Liver (tissue), 9 donors: ENCODE results near the gene PRICKLE3. TPM values are rescaled to one million over a fixed set of nuclear protein-coding genes. Genes with fewer than 3 reads are reported as not detected.

Experiments
- DNase-seq: peaks from one replicate; pipeline ENCODE4 v3.0.0-alpha.2; 2017; ENCODE audit warnings: low spot score
- H3K27ac ChIP-seq, 2 donors: one replicate each; pipeline ENCODE4 v1.7.0; 2013; ENCODE audit warnings: inconsistent platforms in 2 of 2, low read length in 2 of 2, control low read depth in 1 of 2, low read depth in 1 of 2, mild to moderate bottlenecking in 1 of 2
- H3K27me3 ChIP-seq, 4 donors: one replicate each; pipeline versions ENCODE4 v1.6.1 to v1.7.0; 2013; ENCODE audit warnings: low read length in 3 of 4, inconsistent platforms in 1 of 4, mild to moderate bottlenecking in 1 of 4, moderate library complexity in 1 of 4; ENCODE audit not compliant: control insufficient read depth in 4 of 4, insufficient read depth in 4 of 4
- H3K36me3 ChIP-seq, 4 donors: one replicate each; pipeline versions ENCODE4 v1.6.1 to v1.7.0; 2013; ENCODE audit warnings: low read length in 3 of 4, mild to moderate bottlenecking in 3 of 4, low read depth in 1 of 4, moderate library complexity in 1 of 4; ENCODE audit not compliant: control insufficient read depth in 4 of 4, insufficient read depth in 3 of 4
- H3K4me1 ChIP-seq, 4 donors: one replicate each; pipeline versions ENCODE4 v1.6.1 to v1.7.0; 2013; ENCODE audit warnings: low read length in 3 of 4, mild to moderate bottlenecking in 3 of 4, moderate library complexity in 1 of 4; ENCODE audit not compliant: control insufficient read depth in 4 of 4, insufficient read depth in 4 of 4
- H3K4me3 ChIP-seq, 3 donors: one replicate each; pipeline versions ENCODE4 v1.6.1 to v1.7.0; 2013; ENCODE audit warnings: low read length in 3 of 3, control low read depth in 1 of 3, low read depth in 1 of 3, mild to moderate bottlenecking in 1 of 3
- H3K9ac ChIP-seq, 2 donors: one replicate each; pipeline ENCODE4 v1.7.0; 2013; ENCODE audit warnings: low read length in 2 of 2, mild to moderate bottlenecking in 2 of 2, moderate library complexity in 2 of 2, control low read depth in 1 of 2, low read depth in 1 of 2
- H3K9me3 ChIP-seq, 4 donors: one replicate each; pipeline versions ENCODE4 v1.6.1 to v1.7.0; 2013; ENCODE audit warnings: low read length in 3 of 4; ENCODE audit not compliant: control insufficient read depth in 4 of 4
- EGR1 ChIP-seq, 2 donors: IDR thresholded peaks; 2 replicates each; pipeline ENCODE4 v1.6.1; 2016 to 2018; ENCODE audit warnings: antibody characterized with exemption in 2 of 2, low read depth in 2 of 2
- FOXA1 ChIP-seq: IDR thresholded peaks from 2 replicates; pipeline ENCODE4 v1.6.1; 2016; ENCODE audit warnings: antibody characterized with exemption
- FOXA2 ChIP-seq: IDR thresholded peaks from 2 replicates; pipeline ENCODE4 v1.6.1; 2016; ENCODE audit warnings: antibody characterized with exemption
- GABPA ChIP-seq, 2 donors: IDR thresholded peaks in 1 of 2; conservative IDR thresholded peaks in 1 of 2; 2 replicates each; pipeline ENCODE4 v1.6.1; 2016; ENCODE audit warnings: antibody characterized with exemption in 2 of 2, mild to moderate bottlenecking in 1 of 2, moderate library complexity in 1 of 2
- HNF4A ChIP-seq, 2 donors: conservative IDR thresholded peaks; 2 replicates each; pipeline ENCODE4 v1.6.1; 2016; ENCODE audit warnings: antibody characterized with exemption in 2 of 2, mild to moderate bottlenecking in 2 of 2
- HNF4G ChIP-seq: IDR thresholded peaks from 2 replicates; pipeline ENCODE4 v1.6.1; 2016; ENCODE audit warnings: antibody characterized with exemption
- JUND ChIP-seq, 2 donors: IDR thresholded peaks; 2 replicates each; pipeline ENCODE4 v1.6.1; 2016; ENCODE audit warnings: antibody characterized with exemption in 2 of 2
- MAX ChIP-seq: IDR thresholded peaks from 2 replicates; pipeline ENCODE4 v1.6.1; 2016; ENCODE audit warnings: antibody characterized with exemption
- NR2F2 ChIP-seq: IDR thresholded peaks from 2 replicates; pipeline ENCODE4 v1.6.1; 2016; ENCODE audit warnings: antibody characterized with exemption
- RAD21 ChIP-seq, 2 donors: IDR thresholded peaks; 2 replicates each; pipeline ENCODE4 v1.6.1; 2016; ENCODE audit warnings: antibody characterized with exemption in 2 of 2, mild to moderate bottlenecking in 2 of 2
- RXRA ChIP-seq, 2 donors: IDR thresholded peaks; 2 replicates each; pipeline ENCODE4 v1.6.1; 2017 to 2018; ENCODE audit warnings: antibody characterized with exemption in 2 of 2, mild to moderate bottlenecking in 1 of 2
- SP1 ChIP-seq: IDR thresholded peaks from 2 replicates; pipeline ENCODE4 v1.6.1; 2018; ENCODE audit warnings: antibody characterized with exemption, mild to moderate bottlenecking
- TAF1 ChIP-seq: conservative IDR thresholded peaks from 2 replicates; pipeline ENCODE4 v1.6.1; 2016; ENCODE audit warnings: antibody characterized with exemption, mild to moderate bottlenecking
- YY1 ChIP-seq: IDR thresholded peaks from 2 replicates; pipeline ENCODE4 v1.6.1; 2016; ENCODE audit warnings: antibody characterized with exemption, mild to moderate bottlenecking
- WGBS: extraction: QIAGEN DNeasy Blood & Tissue Kit; methylation state at CpG from one replicate; pipeline ENCODE4 v1.1.7; 2013; 5-methylcytosine and 5-hydroxymethylcytosine counted together
- polyA plus RNA-seq, 2 donors: library from polyadenylated mRNA; stranded (reverse) in 1 of 2; unstranded in 1 of 2; fragments of 200-250 nt in 1 of 2; fragments of >200 nt in 1 of 2; fragmentation: Nextera tagmentation in 1 of 2; extraction: Ambion mirVana in 1 of 2; gene quantifications; one replicate each; pipeline versions ENCODE4 v1.2.1 to v1.2.3, GENCODE V29; 2013 to 2015
- total RNA-seq, 2 donors: library from RNA; depleted of rRNA; stranded (reverse); fragments of >200 nt; gene quantifications; one replicate each; pipeline ENCODE4 v1.2.3, GENCODE V29; 2014
- TF ChIP-seq, protein P1 (sequence below): IDR thresholded peaks from 2 replicates; pipeline ENCODE4 v1.6.1; 2016; ENCODE audit warnings: antibody characterized with exemption
- TF ChIP-seq, protein P2 (sequence below): IDR thresholded peaks from 2 replicates; pipeline ENCODE4 v1.6.1; 2016; ENCODE audit warnings: antibody characterized with exemption
- TF ChIP-seq, protein P3 (sequence below): fragments of 150-350 bp; IDR thresholded peaks from 2 replicates; pipeline ENCODE4 v1.5.1; 2017; ENCODE audit warnings: improper control_type of control experiment, low read depth, low read length; ENCODE audit not compliant: missing input control
- TF ChIP-seq, protein P4 (sequence below): IDR thresholded peaks from 2 replicates; pipeline ENCODE4 v1.6.1; 2016; ENCODE audit warnings: antibody characterized with exemption, mild to moderate bottlenecking
- donor health status: healthy.
- donor health status: healthy.
- donor health status: healthy.
- donor health status: healthy.
- donor health status: healthy.

Gene PRICKLE3
- total and polyA plus RNA-seq, 4 donors = 2.1 to 6.5 (median 2.9) TPM

- TF ChIP-seq EGR1 (IDR thresholded peaks at IDR 0.05; ENCODE audit: low read depth in 2 of 2) (no peak), SP1 (no peak), FOXA1 (no peak)
Observed at GRCh38 chrX:49226946-49227345, 40.8 kb upstream of the PRICKLE3 start (continued).

DNA sequence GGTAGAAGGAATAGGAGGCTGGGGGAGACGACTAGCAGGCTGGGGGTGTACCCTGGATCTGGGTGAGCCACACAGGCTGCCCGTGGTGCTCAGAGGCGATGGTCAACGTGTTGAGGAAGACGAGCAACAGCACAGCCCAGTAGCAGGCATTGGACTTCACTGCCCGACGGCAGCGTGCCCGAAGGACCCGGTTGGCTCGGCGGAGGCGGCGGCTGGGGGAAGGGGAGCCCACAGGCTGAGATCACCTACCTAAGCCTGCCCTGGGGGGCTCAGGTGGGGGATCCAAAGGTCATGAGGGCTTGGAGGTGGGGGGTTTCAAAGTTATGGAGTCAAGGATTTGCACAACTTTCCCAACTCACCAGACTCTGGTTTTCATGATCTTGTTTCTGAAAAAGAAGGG, 39.7 kb upstream of the PRICKLE3 start:
- no peak overlapping the region for H3K9ac ChIP-seq
- no peak overlapping the region for H3K4me3 ChIP-seq
- H3K36me3 ChIP-seq = no peaks in the 10 kb centered on the region
- no peak for DNase-seq
- no peaks in the 10 kb centered on the region for H3K9me3 ChIP-seq
- WGBS = 63% methylated on average over 14 of the region's 14 CpGs
- no peaks in the 10 kb centered on the region for H3K4me1 ChIP-seq
- H3K27me3 ChIP-seq = peaks cover 0 to 2% (median 0%) of the 10 kb centered on the region in 4 donors
- no peak for TF ChIP-seq TAF1
- no peak for TF ChIP-seq FOXA2
- TF ChIP-seq, protein P1, sequence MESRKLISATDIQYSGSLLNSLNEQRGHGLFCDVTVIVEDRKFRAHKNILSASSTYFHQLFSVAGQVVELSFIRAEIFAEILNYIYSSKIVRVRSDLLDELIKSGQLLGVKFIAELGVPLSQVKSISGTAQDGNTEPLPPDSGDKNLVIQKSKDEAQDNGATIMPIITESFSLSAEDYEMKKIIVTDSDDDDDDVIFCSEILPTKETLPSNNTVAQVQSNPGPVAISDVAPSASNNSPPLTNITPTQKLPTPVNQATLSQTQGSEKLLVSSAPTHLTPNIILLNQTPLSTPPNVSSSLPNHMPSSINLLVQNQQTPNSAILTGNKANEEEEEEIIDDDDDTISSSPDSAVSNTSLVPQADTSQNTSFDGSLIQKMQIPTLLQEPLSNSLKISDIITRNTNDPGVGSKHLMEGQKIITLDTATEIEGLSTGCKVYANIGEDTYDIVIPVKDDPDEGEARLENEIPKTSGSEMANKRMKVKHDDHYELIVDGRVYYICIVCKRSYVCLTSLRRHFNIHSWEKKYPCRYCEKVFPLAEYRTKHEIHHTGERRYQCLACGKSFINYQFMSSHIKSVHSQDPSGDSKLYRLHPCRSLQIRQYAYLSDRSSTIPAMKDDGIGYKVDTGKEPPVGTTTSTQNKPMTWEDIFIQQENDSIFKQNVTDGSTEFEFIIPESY = no peak
- no peak for TF ChIP-seq GABPA (IDR thresholded peaks at IDR 0.05 in 1 of 2, conservative IDR thresholded peaks at IDR 0.05 in 1 of 2)
- TF ChIP-seq RAD21 (IDR thresholded peaks at IDR 0.05) = no peak
- TF ChIP-seq YY1 = no peak
- no peak for TF ChIP-seq HNF4A (conservative IDR thresholded peaks at IDR 0.05)
- TF ChIP-seq HNF4G = no peak
- no peak overlapping the region for H3K27ac ChIP-seq

DNA sequence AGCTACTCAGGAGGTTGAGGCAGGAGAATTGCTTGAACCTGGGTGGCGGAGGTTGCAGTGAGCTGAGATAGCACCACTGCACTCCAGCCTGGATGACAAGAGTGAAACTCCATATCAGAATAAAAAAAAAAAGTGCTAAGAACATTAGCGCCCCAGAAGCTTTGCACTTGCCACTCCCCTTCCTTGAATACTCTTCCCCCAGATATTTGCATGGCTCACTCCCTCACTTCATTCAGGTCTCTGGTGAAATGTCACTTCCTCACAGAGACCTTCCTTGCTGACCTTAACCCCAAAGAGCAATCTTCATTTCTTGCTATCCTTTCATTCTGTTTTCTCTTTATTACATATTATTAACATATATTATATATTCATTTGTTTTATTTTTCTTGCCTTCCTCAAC, 35.7 kb upstream of the PRICKLE3 start:
- DNase-seq = no peak
- H3K9me3 ChIP-seq = no peaks in the 10 kb centered on the region
- H3K9ac ChIP-seq = no peak overlapping the region
- no peaks in the 10 kb centered on the region for H3K4me1 ChIP-seq
- H3K4me3 ChIP-seq = no peak overlapping the region
- TF ChIP-seq HNF4G (no peak), RXRA (IDR thresholded peaks at IDR 0.05) (no peak), GABPA (IDR thresholded peaks at IDR 0.05 in 1 of 2, conservative IDR thresholded peaks at IDR 0.05 in 1 of 2) (no peak), MAX (no peak), RAD21 (IDR thresholded peaks at IDR 0.05) (no peak), FOXA1 (no peak), NR2F2 (no peak), YY1 (no peak), TAF1 (no peak), EGR1 (IDR thresholded peaks at IDR 0.05; ENCODE audit: low read depth in 2 of 2) (no peak), SP1 (no peak), JUND (IDR thresholded peaks at IDR 0.05) (no peak), HNF4A (conservative IDR thresholded peaks at IDR 0.05) (no peak), FOXA2 (no peak)
- TF ChIP-seq, protein P2, sequence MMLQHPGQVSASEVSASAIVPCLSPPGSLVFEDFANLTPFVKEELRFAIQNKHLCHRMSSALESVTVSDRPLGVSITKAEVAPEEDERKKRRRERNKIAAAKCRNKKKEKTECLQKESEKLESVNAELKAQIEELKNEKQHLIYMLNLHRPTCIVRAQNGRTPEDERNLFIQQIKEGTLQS = no peak
- TF ChIP-seq, protein P3, sequence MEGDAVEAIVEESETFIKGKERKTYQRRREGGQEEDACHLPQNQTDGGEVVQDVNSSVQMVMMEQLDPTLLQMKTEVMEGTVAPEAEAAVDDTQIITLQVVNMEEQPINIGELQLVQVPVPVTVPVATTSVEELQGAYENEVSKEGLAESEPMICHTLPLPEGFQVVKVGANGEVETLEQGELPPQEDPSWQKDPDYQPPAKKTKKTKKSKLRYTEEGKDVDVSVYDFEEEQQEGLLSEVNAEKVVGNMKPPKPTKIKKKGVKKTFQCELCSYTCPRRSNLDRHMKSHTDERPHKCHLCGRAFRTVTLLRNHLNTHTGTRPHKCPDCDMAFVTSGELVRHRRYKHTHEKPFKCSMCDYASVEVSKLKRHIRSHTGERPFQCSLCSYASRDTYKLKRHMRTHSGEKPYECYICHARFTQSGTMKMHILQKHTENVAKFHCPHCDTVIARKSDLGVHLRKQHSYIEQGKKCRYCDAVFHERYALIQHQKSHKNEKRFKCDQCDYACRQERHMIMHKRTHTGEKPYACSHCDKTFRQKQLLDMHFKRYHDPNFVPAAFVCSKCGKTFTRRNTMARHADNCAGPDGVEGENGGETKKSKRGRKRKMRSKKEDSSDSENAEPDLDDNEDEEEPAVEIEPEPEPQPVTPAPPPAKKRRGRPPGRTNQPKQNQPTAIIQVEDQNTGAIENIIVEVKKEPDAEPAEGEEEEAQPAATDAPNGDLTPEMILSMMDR = no peak
- TF ChIP-seq, protein P4, sequence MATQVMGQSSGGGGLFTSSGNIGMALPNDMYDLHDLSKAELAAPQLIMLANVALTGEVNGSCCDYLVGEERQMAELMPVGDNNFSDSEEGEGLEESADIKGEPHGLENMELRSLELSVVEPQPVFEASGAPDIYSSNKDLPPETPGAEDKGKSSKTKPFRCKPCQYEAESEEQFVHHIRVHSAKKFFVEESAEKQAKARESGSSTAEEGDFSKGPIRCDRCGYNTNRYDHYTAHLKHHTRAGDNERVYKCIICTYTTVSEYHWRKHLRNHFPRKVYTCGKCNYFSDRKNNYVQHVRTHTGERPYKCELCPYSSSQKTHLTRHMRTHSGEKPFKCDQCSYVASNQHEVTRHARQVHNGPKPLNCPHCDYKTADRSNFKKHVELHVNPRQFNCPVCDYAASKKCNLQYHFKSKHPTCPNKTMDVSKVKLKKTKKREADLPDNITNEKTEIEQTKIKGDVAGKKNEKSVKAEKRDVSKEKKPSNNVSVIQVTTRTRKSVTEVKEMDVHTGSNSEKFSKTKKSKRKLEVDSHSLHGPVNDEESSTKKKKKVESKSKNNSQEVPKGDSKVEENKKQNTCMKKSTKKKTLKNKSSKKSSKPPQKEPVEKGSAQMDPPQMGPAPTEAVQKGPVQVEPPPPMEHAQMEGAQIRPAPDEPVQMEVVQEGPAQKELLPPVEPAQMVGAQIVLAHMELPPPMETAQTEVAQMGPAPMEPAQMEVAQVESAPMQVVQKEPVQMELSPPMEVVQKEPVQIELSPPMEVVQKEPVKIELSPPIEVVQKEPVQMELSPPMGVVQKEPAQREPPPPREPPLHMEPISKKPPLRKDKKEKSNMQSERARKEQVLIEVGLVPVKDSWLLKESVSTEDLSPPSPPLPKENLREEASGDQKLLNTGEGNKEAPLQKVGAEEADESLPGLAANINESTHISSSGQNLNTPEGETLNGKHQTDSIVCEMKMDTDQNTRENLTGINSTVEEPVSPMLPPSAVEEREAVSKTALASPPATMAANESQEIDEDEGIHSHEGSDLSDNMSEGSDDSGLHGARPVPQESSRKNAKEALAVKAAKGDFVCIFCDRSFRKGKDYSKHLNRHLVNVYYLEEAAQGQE = no peak
- TF ChIP-seq, protein P1 = no peak
- no peak overlapping the region for H3K27ac ChIP-seq
- no peaks in the 10 kb centered on the region for H3K36me3 ChIP-seq
- 67% methylated on average over 2 of the region's 2 CpGs for WGBS
- H3K27me3 ChIP-seq = peaks cover 0 to 2% (median 0%) of the 10 kb centered on the region in 4 donors
